ENCODE results near the gene TRIM25. TPM values are rescaled to one million over a fixed set of nuclear protein-coding genes. Genes with fewer than 3 reads are reported as not detected.

Gene TRIM25
- total and polyA plus RNA-seq, 5 donors: 9.8 to 25.7 (median 20.8) TPM

DNA sequence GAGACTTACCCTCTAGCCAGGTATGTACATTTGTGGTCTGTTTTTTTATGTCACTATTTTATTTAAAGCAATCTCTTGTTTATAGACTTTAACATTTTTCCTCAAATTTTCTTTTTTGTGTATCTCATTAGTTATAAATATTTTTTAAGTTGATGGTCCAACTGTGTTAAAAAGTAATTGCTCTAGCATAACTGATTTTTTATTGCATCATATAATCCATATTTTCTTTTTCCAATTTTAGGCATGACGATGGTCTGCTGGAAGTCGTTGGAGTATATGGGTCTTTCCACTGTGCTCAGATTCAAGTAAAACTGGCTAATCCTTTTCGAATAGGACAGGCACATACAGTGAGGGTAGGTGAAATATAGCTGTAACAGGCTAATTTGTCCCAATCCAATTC, 52.0 kb downstream of the TRIM25 start:
- no peak overlapping the region for H3K27ac ChIP-seq (ENCODE audit: low read length)
- WGBS: 93% methylated on average over 3 of the region's 3 CpGs
- no peak overlapping the region for H3K4me3 ChIP-seq (ENCODE audit: low read length)
- ATAC-seq (no peak), DNase-seq (no peak)
- H3K4me1 ChIP-seq (ENCODE audit: control insufficient read depth, insufficient read depth, low read length): no peaks in the 10 kb centered on the region
- no peaks in the 10 kb centered on the region for H3K27me3 ChIP-seq (ENCODE audit: control insufficient read depth, insufficient read depth)
- intact Hi-C loops (cut with DNase I): no loop called here
- H3K9me3 ChIP-seq (ENCODE audit: control insufficient read depth, low read length): no peaks in the 10 kb centered on the region

DNA sequence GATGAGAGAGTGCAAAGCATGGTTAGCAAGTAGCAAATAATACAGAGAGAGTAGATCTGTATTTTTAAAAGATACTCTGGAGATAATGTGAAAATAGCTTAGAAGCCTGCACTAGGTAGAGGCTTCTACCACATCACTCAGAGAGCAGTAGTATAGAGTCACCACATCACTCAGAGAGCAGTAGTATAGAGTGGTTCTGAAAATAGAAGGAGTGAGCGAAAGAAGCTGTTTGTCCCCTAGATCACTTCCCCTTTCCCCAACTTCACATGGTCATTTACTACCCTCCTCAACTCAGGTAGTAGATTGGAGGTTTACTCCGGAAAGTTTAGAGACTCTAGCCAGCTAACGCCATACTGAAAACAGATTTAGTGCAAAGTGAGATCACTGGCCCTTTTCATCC, 62.8 kb downstream of the TRIM25 start:
- ATAC-seq (no peak), DNase-seq (no peak)
- intact Hi-C loops (cut with DNase I): no loop called here
- H3K4me3 ChIP-seq (ENCODE audit: low read length): no peak overlapping the region
- H3K9me3 ChIP-seq (ENCODE audit: control insufficient read depth, low read length): no peaks in the 10 kb centered on the region
- no peaks in the 10 kb centered on the region for H3K4me1 ChIP-seq (ENCODE audit: control insufficient read depth, insufficient read depth, low read length)
- WGBS: 66% methylated on average over 3 of the region's 3 CpGs
- no peak overlapping the region for H3K27ac ChIP-seq (ENCODE audit: low read length)
- no peaks in the 10 kb centered on the region for H3K27me3 ChIP-seq (ENCODE audit: control insufficient read depth, insufficient read depth)

DNA sequence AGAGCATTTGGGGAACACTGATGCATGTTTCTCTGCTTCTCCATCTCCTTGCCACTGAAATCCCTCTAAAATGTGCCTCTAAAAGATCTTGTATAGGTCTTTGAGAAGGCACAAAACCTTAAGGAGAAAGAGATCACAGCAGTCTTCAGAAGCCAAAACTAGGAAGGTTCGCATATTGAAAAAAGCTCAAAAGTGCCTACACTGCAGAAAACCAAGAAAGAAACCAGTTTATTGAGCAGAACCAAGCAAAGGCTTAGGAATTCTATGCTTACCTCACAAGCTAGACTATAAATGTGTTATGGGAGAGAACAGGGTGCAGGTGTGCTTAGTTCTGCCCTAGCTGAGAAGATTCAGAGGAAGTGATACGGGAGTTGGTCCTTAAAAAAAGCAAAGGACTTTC, 63.3 kb downstream of the TRIM25 start:
- ATAC-seq (no peak), DNase-seq (no peak)
- Histone ChIP-seq H3K27me3 (ENCODE audit: control insufficient read depth, insufficient read depth) (no peaks in the 10 kb centered on the region), H3K4me1 (ENCODE audit: control insufficient read depth, insufficient read depth, low read length) (no peaks in the 10 kb centered on the region), H3K4me3 (ENCODE audit: low read length) (no peak overlapping the region), H3K9me3 (ENCODE audit: control insufficient read depth, low read length) (no peaks in the 10 kb centered on the region), H3K27ac (ENCODE audit: low read length) (no peak overlapping the region)
- intact Hi-C loops (cut with DNase I): no loop called here
- WGBS: 88% methylated on average over 2 of the region's 2 CpGs

DNA sequence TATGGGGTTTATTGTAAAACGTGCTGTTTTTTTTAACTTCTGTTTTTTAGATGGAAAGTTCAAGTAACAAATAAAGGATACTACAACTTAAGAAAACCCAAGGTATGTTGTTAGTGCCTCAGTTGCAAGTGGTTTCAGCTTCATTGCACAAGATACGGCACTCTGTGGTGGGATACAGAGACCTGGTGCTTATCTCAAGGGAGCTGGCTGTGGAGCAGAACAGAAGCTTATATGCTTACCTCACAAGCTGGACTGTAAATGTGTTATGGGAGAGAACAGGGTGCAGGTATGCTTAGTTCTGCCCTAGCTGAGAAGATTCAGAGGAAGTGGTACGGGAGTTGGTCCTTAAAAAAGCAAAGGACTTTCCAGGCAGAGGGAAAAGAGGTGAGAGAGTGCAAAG, 64.7 kb downstream of the TRIM25 start:
- Histone ChIP-seq H3K27ac (ENCODE audit: low read length) (no peak overlapping the region), H3K27me3 (ENCODE audit: control insufficient read depth, insufficient read depth) (no peaks in the 10 kb centered on the region), H3K4me3 (ENCODE audit: low read length) (no peak overlapping the region), H3K4me1 (ENCODE audit: control insufficient read depth, insufficient read depth, low read length) (no peaks in the 10 kb centered on the region), H3K9me3 (ENCODE audit: control insufficient read depth, low read length) (no peaks in the 10 kb centered on the region)
- intact Hi-C loops (cut with DNase I): loop anchor here in 1 of 4 donors (10.0 kb wide), 1 partner anchor 56 kb away; no protein-coding TSS in a partner anchor
- 71% methylated on average over 3 of the region's 3 CpGs for WGBS
- ATAC-seq: no peak
- DNase-seq: no peak

DNA sequence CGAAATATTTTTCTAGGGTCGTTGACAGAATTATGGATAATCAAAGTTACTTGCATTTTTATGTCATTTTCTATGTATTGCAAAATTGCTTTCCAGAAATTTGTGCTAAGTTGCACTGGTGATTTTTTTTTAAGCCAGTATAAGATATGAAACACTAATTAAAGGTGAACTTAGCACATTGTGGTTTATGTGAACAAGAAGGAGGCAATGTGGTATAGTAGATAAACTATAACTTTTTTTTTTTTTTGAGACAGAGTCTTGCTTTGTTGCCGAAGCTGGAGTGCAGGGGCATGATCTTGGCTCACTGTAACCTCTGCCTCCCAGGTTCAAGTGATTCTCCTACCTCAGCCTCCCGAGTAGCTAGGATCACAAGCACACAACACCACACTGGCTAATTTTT, 66.7 kb downstream of the TRIM25 start:
- no peaks in the 10 kb centered on the region for H3K9me3 ChIP-seq (ENCODE audit: control insufficient read depth, low read length)
- intact Hi-C loops (cut with DNase I): loop anchor here in 1 of 4 donors (10.0 kb wide), 1 partner anchor 58 kb away; no protein-coding TSS in a partner anchor

DNA sequence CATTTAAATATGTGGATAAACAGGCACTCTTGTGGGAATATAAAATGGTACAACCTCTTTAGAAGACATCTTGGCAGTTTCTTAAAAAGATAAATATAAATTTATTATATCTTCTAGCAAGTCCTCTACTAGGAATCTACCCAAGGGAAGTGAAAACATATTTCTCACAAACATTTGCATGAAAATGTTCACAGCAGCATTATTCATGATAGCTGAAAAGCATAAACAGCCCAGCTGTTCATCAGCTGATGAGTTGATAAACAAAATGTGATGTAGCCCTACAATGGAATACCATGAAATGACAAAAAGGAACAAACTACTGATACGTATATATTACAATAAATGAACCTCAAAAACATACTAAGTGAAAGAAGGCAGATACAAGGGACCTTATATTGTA, 67.9 kb downstream of the TRIM25 start:
- no peaks in the 10 kb centered on the region for H3K27me3 ChIP-seq (ENCODE audit: control insufficient read depth, insufficient read depth)
- 97% methylated on average over 1 of the region's 1 CpG for WGBS
- intact Hi-C loops (cut with DNase I): loop anchor here in 1 of 4 donors (10.0 kb wide), 1 partner anchor 59 kb away; no protein-coding TSS in a partner anchor
- H3K27ac ChIP-seq (ENCODE audit: low read length): no peak overlapping the region
- no peak overlapping the region for H3K4me3 ChIP-seq (ENCODE audit: low read length)
- ATAC-seq (no peak), DNase-seq (no peak)
- no peaks in the 10 kb centered on the region for H3K4me1 ChIP-seq (ENCODE audit: control insufficient read depth, insufficient read depth, low read length)
- H3K9me3 ChIP-seq (ENCODE audit: control insufficient read depth, low read length): no peaks in the 10 kb centered on the region

More for the DNA sequence above, 66.7 kb downstream of the TRIM25 start:
- Histone ChIP-seq H3K4me3 (ENCODE audit: low read length) (no peak overlapping the region), H3K27me3 (ENCODE audit: control insufficient read depth, insufficient read depth) (no peaks in the 10 kb centered on the region), H3K4me1 (ENCODE audit: control insufficient read depth, insufficient read depth, low read length) (no peaks in the 10 kb centered on the region), H3K27ac (ENCODE audit: low read length) (no peak overlapping the region)
- no peak for ATAC-seq
- DNase-seq: no peak
- 93% methylated on average over 4 of the region's 4 CpGs for WGBS

DNA sequence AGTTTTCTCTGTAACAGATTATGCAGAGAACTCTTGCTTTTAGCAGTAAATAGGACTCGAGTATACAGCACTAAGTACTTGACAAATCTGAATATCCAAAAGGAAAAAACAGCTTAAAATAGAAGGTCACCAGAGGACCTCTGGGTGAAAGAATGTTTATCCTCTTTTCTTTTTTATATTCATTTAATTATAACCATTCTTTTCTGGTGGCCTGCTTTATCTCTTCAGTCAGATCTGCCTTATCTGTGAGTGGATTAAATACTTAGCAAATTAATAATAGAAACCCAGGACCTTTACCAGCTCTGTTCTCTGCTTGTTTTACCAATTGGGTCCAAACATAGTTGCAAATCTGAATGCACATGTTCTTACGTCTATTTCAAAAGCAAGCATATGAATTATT, 71.3 kb downstream of the TRIM25 start:
- DNase-seq (no peak), ATAC-seq (no peak)
- Histone ChIP-seq H3K4me1 (ENCODE audit: control insufficient read depth, insufficient read depth, low read length) (peaks cover 1% of the 10 kb centered on the region), H3K4me3 (ENCODE audit: low read length) (no peak overlapping the region), H3K27me3 (ENCODE audit: control insufficient read depth, insufficient read depth) (no peaks in the 10 kb centered on the region), H3K27ac (ENCODE audit: low read length) (no peak overlapping the region), H3K9me3 (ENCODE audit: control insufficient read depth, low read length) (no peaks in the 10 kb centered on the region)
- WGBS: 39% methylated on average over 2 of the region's 2 CpGs
- intact Hi-C loops (cut with DNase I): loop anchor here in 1 of 4 donors (10.0 kb wide), 1 partner anchor 62 kb away; no protein-coding TSS in a partner anchor

DNA sequence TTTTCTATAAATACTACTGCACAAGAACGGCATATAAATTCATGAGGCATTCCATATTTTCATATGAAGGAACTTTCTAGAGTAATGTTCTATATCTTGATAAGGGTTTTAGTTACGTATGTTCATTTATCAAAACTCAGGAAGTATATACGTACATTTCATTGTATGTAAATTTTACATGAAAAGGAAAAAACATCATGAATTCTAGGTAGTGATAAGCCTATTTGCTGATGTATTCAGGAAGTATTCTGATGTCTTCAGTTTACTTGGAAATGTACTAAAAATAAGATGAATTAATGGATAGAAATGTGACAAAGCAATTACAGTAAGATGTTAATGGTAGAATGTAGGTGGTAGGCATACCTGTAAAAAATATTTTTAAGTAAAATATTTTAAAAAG, 75.2 kb downstream of the TRIM25 start:
- intact Hi-C loops (cut with DNase I): no loop called here
- ATAC-seq: no peak
- Histone ChIP-seq H3K27me3 (ENCODE audit: control insufficient read depth, insufficient read depth) (no peaks in the 10 kb centered on the region), H3K9me3 (ENCODE audit: control insufficient read depth, low read length) (no peaks in the 10 kb centered on the region), H3K4me1 (ENCODE audit: control insufficient read depth, insufficient read depth, low read length) (peaks cover 1% of the 10 kb centered on the region), H3K27ac (ENCODE audit: low read length) (no peak overlapping the region), H3K4me3 (ENCODE audit: low read length) (no peak overlapping the region)
- WGBS: 79% methylated on average over 3 of the region's 3 CpGs
- DNase-seq: no peak

Other genes with a start within 250 kb of the TRIM25 start
- 1 to 10 TPM in 2 of 4 donors, under 1 TPM in 2; 0.65 to 1.3 (median 1.0) TPM for gene C17orf67, start 80.1 kb downstream of the TRIM25 start, total RNA-seq
- gene C17orf67, start 80.1 kb downstream of the TRIM25 start, polyA plus RNA-seq: 0.43 TPM
- 1 to 10 TPM; 4.7 to 6.0 (median 5.7) TPM for gene DGKE, start 79.9 kb downstream of the TRIM25 start, total RNA-seq
- 2.4 TPM for gene DGKE, start 79.9 kb downstream of the TRIM25 start, polyA plus RNA-seq
- gene COIL, start 47.0 kb upstream of the TRIM25 start, total RNA-seq: 10 to 100 TPM in 2 of 4 donors, 1 to 10 TPM in 2; 9.1 to 10.7 (median 10.2) TPM
- gene COIL, start 47.0 kb upstream of the TRIM25 start, polyA plus RNA-seq: 7.7 TPM
- 10 to 100 TPM; 49.7 to 65.0 (median 58.1) TPM for gene SCPEP1, start 64.1 kb upstream of the TRIM25 start, total RNA-seq
- 87.9 TPM for gene SCPEP1, start 64.1 kb upstream of the TRIM25 start, polyA plus RNA-seq
- gene AKAP1, start 171.2 kb upstream of the TRIM25 start, total RNA-seq: 100 to 1,000 TPM in 3 of 4 donors, 10 to 100 TPM in 1; 92.3 to 194 (median 175) TPM
- 94.4 TPM for gene AKAP1, start 171.2 kb upstream of the TRIM25 start, polyA plus RNA-seq

Measured in right cardiac atrium (tissue), 5 donors.